Measurements from ENCODE around the gene HOXD11. TPM values are rescaled to one million over a fixed set of nuclear protein-coding genes. Genes with fewer than 3 reads are reported as not detected.

Gene HOXD11
- total RNA-seq, 4 donors from 2014 or later: 0.88 to 34.6 (median 8.6) TPM; not detected in 1

DNA sequence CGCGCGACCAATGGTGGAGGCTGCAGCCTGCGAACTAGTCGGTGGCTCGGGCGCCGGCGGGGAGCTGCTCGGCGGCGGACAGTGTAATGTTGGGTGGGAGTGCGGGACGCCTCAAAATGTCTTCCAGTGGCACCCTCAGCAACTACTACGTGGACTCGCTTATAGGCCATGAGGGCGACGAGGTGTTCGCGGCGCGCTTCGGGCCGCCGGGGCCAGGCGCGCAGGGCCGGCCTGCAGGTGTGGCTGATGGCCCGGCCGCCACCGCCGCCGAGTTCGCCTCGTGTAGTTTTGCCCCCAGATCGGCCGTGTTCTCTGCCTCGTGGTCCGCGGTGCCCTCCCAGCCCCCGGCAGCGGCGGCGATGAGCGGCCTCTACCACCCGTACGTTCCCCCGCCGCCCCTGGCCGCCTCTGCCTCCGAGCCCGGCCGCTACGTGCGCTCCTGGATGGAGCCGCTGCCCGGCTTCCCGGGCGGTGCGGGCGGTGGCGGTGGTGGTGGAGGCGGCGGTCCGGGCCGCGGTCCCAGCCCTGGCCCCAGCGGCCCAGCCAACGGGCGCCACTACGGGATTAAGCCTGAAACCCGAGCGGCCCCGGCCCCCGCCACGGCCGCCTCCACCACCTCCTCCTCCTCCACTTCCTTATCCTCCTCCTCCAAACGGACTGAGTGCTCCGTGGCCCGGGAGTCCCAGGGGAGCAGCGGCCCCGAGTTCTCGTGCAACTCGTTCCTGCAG, 15.8 kb downstream of the HOXD11 start, which contains the start of gene HOXD9:
TSS of gene HOXD9 (plus strand) at position 37 of the 728 bp plus-strand sequence. CDS start at position 87, 50 bp downstream.
- Histone ChIP-seq H3K4me1 (no peaks in the 10 kb centered on the region), H3K36me3 (no peaks in the 10 kb centered on the region), H3K4me3 (peak within 1 kb of the TSS; percentile 51 to 78), H3K27me3 (no peaks in the 10 kb centered on the region), H3K9me3 (no peaks in the 10 kb centered on the region), H3K27ac (peak within 1 kb of the TSS; percentile 98 to 99)
- DNase-seq: peak; percentile 81 to 92
- intact Hi-C loops (cut with DNase I; ENCODE audit: low total_unique reads): loop anchor here (10.0 kb wide), 2 partner anchors 692 to 1142 kb away; partner anchors contain the start of gene NFE2L2
- TF ChIP-seq POLR2A (IDR thresholded peaks at IDR 0.05) (peak; percentile 70 to 78), CTCF (IDR thresholded peaks at IDR 0.05) (no peak)

- H3K9me3 ChIP-seq: no peaks in the 10 kb centered on the region
- TF ChIP-seq POLR2A (IDR thresholded peaks at IDR 0.05) (no peak), CTCF (IDR thresholded peaks at IDR 0.05) (no peak)
- H3K4me3 ChIP-seq: peak overlapping the region; percentile 51 to 78
- no peaks in the 10 kb centered on the region for H3K4me1 ChIP-seq
- no peaks in the 10 kb centered on the region for H3K36me3 ChIP-seq
- DNase-seq: peak; percentile 31 to 60
- intact Hi-C loops (cut with DNase I; ENCODE audit: low total_unique reads): loop anchor here (10.0 kb wide), 2 partner anchors 691 to 1141 kb away; partner anchors contain the start of gene NFE2L2
- no peaks in the 10 kb centered on the region for H3K27me3 ChIP-seq
- peak overlapping the region; percentile 98 to 99 for H3K27ac ChIP-seq
These were observed 16.5 kb downstream of the HOXD11 start for GRCh38 chr2:176123411-176124109.

GRCh38 chr2:176124110-176124946, 17.2 kb downstream of the HOXD11 start:
- no peaks in the 10 kb centered on the region for H3K27me3 ChIP-seq
- DNase-seq: peak in 1 of 2 donors; percentile 35
- peak overlapping the region; percentile 98 to 99 for H3K27ac ChIP-seq
- no peaks in the 10 kb centered on the region for H3K4me1 ChIP-seq
- TF ChIP-seq POLR2A (IDR thresholded peaks at IDR 0.05) (no peak), CTCF (IDR thresholded peaks at IDR 0.05) (no peak)
- intact Hi-C loops (cut with DNase I; ENCODE audit: low total_unique reads): loop anchor here (10.0 kb wide), 2 partner anchors 690 to 1140 kb away; partner anchors contain the start of gene NFE2L2
- peak overlapping the region; percentile 51 to 78 for H3K4me3 ChIP-seq
- H3K9me3 ChIP-seq: no peaks in the 10 kb centered on the region
- H3K36me3 ChIP-seq: no peaks in the 10 kb centered on the region

GRCh38 chr2:176124947-176125771, 18.1 kb downstream of the HOXD11 start:
- DNase-seq: no peak
- TF ChIP-seq POLR2A (IDR thresholded peaks at IDR 0.05): no peak
- no peak for TF ChIP-seq CTCF (IDR thresholded peaks at IDR 0.05)
- Histone ChIP-seq H3K27me3 (no peaks in the 10 kb centered on the region), H3K4me1 (no peaks in the 10 kb centered on the region), H3K4me3 (peak overlapping the region; percentile 51 to 78), H3K36me3 (no peaks in the 10 kb centered on the region), H3K9me3 (no peaks in the 10 kb centered on the region), H3K27ac (peak overlapping the region; percentile 98 to 99)
- intact Hi-C loops (cut with DNase I; ENCODE audit: low total_unique reads): loop anchor here (5.0 to 10.0 kb wide), 3 partner anchors 512 to 1140 kb away; partner anchors contain the start of gene NFE2L2
